Hepatocyte (in vitro differentiated cells): ENCODE measurements around the gene AKAP6.

ENCODE experiments used
- EZH2phosphoT487 ChIP-seq: fragments of 200-600 bp; sonication (generic); IDR thresholded peaks from one replicate; pipeline ENCODE4 v1.6.1; 2018; ENCODE audit warnings: antibody characterized with exemption, mild to moderate bottlenecking, low read depth, moderate library complexity; ENCODE audit not compliant: unreplicated experiment, severe bottlenecking
- TF ChIP-seq, protein P1 (sequence below): fragments of 200-600 bp; sonication (generic); IDR thresholded peaks from 2 replicates; pipeline ENCODE4 v1.5.1; 2016; ENCODE audit warnings: antibody characterized with exemption, mild to moderate bottlenecking; ENCODE audit not compliant: poor library complexity

DNA sequence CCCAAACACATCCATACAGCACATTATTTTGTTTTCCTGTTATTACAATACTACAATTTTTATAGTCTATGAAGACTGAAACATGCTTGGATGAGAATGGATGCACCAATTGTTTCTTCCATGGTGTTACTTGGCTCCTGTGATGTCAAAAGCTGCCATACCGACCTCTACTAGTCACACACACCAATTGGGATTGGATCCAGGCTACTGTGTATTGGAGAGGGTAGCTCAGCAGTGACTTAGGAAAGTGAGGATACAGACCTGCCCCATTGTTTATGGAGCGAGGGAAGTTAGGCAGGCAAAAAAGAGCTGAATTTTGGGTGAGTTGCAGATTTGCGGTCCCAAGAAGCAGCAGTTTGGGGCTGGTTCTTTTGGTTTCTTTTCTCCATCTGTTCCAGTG is 30.8 kb upstream of the AKAP6 start:
- TF ChIP-seq, protein P1, sequence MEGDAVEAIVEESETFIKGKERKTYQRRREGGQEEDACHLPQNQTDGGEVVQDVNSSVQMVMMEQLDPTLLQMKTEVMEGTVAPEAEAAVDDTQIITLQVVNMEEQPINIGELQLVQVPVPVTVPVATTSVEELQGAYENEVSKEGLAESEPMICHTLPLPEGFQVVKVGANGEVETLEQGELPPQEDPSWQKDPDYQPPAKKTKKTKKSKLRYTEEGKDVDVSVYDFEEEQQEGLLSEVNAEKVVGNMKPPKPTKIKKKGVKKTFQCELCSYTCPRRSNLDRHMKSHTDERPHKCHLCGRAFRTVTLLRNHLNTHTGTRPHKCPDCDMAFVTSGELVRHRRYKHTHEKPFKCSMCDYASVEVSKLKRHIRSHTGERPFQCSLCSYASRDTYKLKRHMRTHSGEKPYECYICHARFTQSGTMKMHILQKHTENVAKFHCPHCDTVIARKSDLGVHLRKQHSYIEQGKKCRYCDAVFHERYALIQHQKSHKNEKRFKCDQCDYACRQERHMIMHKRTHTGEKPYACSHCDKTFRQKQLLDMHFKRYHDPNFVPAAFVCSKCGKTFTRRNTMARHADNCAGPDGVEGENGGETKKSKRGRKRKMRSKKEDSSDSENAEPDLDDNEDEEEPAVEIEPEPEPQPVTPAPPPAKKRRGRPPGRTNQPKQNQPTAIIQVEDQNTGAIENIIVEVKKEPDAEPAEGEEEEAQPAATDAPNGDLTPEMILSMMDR, result no peak
- no peak for TF ChIP-seq EZH2phosphoT487
